Endometrial microvascular endothelial cells (primary cell): ENCODE results near the gene ODAD4. TPM values are rescaled to one million over a fixed set of nuclear protein-coding genes. Genes with fewer than 3 reads are reported as not detected.
"Not testable (repeated sequence)": the region's sequence is repeated elsewhere in the genome, so short reads cannot be mapped to it uniquely, and the experiment has no call there.

Experiments
- in situ Hi-C: cut with HindIII; loops from 2 replicates; pipeline ENCODE4 v1.10.0; 2017; ENCODE audit warnings: low sequenced_read_pairs, low pct_unique_long_range_greater_than_20kb; ENCODE audit errors: inconsistent ontology term
- total RNA-seq: library from RNA; depleted of rRNA; stranded (reverse); fragments of >200 nt; gene quantifications from one replicate; pipeline ENCODE4 v1.2.3, GENCODE V29; 2015; ENCODE audit errors: inconsistent ontology term

The ODAD4 gene
- total RNA-seq, 1 donor from 2014 or later: not detected

DNA sequence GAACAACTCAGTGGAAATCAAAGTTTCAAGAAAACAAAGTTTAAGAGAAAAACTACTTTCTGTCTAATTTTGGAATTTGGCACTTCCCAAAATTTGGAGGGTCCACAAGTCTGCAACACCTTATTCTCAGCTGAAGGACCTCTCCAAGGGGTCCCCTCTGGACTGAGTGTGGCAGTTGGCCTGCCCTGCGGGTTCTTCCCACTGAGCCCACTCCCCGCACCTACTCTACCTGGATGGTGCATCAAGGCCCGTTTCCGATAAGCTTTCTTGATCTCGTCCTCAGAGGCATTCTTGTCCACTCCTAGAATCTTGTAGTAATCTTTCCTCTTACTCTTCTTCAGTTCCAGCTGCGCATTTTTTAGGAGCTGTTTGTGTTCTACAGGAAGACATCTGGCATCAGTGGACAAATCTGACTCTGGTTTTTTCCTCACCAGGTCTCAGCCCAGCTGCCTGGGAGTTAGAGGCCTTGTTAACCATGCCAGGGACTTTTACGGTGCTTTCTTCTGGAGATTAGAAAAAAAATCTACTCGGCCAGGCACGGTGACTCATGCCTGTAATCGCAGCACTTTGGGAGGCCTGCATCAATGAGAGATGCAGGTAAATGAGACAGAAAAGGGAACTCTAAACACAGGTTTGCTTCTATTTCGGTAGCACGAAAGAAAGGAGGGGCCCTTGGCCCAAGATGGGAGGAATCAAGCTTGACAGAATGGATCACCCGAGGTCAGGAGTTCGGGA is 51.8 kb downstream of the ODAD4 start:
- in situ Hi-C loops: no loop called here

DNA sequence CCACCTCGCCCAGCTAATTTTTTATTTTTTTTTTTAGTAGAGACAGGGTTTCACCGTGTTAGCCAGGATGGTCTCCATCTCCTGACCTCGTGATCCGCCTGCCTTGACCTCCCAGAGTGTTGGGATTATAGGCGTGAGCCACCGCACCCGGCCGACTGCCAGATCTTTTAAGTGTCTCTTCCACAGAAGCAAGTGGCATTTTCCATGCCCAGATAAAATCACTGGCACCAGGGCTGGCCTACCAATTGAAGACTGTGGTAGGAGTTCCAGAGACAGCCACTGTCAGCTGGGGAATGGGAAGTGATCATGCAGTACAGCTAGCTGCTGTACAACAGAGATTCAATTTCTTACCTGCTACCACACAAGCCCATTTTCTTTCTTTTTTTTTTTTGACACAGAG is 54.0 kb downstream of the ODAD4 start:
- in situ Hi-C loops: no loop called here

DNA sequence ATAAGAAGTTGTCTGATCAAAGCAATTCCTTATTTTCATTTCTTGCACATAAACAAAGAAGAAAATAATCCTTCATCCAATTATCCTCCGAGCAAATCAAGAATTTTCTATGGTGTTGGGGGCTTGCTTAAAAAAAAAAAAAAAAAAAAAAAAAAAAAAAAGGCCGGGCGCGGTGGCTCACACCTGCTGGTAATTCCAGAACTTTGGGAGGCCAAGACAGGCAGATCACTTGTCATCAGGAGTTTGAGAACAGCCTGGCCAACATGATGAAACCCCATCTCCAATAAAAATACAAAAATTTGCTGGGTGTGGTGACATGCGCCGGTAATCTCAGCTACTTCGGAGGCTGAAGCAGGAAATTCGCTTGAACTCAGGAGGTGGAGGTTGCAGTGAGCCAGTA is 55.5 kb downstream of the ODAD4 start:
- in situ Hi-C loops: no loop called here

DNA sequence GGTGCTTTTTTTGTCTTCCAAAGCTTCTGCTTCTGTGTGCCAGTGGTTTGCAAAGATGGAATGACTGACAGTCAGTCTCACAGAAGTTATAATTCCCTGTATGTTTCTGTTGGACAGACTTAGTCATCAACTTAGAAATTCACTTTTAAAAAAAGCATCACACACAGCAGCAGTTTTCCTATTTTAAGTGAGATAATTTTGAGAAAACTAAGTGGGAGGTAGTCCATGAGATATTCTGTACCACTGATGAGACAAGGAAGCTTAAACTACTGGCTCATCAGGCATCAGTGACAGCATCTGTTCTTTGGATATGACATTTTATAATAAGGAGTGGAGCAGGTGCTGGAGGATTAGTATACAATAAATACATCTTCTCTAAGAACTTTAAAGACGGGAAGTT is 56.2 kb downstream of the ODAD4 start:
- in situ Hi-C loops: no loop called here

DNA sequence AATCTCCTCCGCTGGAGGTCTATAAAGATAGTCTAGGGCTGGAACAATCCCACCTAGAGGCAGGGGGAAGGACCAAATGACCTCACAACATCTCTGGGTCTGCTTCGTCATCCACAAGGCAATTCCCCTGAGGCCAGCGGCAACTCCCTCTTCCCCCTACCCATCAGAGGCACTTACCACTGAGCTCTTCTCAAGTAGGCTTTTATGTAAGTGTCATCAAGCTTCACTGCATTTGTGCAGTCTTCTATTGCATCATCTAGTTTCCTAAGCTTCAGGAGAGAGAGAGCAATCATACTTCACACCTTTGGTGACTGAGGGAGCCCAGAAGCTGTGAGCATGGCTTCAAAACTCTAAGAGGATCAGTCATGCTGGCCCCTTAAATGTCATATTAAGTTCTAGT is 57.2 kb downstream of the ODAD4 start:
- in situ Hi-C loops: no loop called here

DNA sequence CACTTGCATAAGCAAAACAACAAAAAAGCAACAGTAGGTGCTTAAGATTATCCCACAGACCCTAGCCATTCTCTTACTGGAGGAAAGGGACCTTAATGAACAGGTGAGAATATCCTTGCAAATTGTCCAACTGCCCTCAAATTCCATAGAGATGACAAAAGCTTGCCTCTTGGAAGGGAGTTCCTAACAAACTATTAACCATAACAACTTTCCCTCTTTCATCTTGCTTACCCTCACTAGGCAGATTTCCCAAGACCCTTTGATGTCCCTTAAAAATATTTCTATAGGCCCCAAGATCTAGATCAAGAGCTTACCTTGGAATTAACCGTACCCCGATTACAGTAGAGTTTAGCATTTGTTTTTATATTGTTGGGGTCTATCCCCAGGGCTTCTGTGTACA is 58.0 kb downstream of the ODAD4 start:
- in situ Hi-C loops: no loop called here

DNA sequence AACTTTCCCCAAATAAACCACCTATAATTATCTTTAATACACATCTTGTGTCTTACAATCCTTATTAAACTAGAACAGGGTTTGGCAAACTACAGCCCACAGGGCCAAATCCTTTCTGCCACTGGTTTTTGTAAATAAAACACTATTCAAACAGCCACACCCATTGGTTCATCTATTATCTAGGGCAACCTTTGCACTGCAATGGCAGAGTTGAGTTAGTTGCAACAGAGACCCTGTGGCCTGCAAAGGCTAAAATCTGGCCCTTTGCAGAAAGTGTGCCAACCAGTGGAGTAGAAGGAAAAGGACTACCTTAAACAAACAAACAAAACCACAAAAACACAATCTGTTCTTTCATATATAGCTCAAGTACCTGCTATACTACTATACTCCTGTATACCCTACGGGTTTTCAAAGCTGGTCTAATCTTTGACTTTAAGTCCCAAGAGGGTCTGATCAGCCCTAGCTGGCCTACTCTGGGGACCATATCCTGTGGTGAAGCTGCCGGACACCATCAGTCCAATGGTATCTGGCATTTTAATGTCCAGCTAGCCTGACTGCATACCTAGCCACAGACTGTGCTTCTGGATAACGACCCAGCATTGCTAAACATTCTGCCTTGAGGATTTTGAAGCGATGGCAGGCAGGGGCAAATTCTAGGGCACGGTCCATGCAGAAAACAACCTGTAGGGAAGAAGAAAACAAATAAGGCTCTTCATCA is 59.4 kb downstream of the ODAD4 start:
- in situ Hi-C loops: no loop called here

DNA sequence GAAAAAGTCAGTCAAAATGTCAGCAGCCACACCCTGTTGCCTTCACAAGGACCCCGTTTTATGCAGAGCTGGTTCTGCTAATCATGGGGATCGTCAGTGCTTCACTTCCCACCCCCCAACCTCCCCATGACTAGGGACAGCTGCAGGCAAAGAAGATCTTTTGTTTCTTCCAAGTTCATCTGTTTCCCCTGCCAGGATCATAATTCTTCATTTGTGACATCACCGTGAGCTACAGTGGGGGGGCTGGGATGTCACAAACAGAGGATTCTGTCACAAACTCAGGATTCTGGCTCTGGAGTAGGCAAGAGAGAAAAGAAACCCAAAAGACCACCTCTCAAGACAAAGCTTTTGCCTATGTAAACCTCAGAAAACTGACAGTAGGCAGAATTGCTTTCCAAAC is 62.2 kb downstream of the ODAD4 start:
- in situ Hi-C loops: no loop called here

DNA sequence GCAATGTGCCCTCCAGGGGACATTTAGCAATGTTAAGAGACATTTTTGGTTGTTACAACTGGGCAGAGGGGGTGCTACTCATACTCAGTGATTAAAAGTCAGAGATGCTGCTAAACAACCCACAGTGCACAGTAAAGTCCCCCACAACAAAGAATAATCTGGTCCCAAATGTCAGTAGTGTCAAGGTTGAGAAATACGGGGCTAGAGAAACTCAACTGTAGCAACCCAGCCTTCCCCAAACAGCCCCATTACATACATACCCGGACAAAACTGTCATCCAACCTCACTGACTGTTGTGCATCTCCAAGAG is 66.4 kb downstream of the ODAD4 start:
- in situ Hi-C loops: no loop called here

DNA sequence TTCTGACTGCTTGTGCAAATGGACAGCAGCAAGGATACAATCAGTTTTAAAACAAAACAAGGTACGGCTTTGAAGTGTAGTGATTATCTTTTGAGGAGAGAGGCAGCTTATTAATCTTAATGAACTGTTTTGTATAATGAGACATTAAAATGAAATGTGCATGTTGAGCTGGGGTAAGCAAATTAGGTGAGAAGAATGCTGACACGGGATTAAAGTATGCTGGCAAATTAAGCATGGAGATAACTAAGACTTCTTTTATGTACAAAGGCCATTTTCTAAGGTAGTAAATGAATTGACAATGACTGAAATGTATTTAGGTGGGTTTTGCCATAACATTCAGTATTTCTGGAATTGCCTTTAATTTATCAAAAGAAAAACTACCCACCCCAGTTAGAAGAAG is 68.1 kb downstream of the ODAD4 start:
- in situ Hi-C loops: no loop called here

DNA sequence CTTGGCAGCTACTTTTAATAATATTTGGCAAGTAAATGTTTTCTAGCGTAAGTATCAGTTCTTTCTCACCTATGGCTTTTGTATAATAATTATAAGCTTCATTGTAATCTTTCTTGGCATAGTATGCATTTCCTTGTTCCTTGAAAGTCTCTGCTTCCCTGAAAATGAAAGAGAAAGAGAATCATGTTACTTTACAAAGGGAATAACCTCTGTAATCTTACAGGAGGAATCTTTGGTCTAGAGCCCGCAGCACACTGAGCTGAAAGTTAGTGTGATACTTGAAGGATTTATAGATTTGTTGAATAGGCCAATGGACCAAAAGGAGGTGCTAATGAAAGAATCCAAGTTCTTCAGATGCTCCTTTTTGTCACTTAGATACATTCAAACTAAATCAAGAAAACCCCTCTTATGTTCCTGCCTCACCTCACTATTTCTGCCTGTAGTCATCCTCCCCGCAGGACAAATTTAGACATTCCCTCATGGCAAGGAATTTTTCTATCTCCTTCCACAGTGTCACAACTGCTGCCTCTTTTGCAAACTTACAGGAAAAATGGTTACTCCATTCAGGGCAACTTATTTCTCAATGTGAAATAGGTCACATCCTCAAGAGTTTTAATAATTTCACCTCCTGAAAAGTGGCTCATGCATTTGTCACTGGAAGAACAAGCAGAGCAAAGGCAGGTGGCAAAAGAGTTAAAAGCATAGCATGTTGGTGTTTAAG is 70.2 kb downstream of the ODAD4 start:
- in situ Hi-C loops: no loop called here

DNA sequence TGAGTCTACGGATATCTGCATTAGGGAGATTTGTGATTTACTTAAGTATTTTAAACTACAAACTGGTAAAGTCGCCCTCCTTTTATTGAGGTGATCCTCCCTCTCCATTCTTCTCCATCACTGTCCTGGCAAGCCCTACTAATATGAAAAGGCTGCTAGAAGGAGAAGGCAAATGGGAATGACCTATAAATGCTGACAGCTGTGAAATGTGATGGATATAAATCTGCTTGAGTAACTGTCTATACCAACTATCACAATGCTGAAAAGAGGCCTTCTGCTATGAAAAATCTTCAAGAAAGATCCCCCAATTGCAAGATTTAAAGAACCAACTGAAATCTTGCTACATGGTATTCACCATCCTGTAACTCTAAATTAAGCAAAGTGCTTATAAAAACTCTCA is 71.3 kb downstream of the ODAD4 start:
- in situ Hi-C loops: no loop called here

DNA sequence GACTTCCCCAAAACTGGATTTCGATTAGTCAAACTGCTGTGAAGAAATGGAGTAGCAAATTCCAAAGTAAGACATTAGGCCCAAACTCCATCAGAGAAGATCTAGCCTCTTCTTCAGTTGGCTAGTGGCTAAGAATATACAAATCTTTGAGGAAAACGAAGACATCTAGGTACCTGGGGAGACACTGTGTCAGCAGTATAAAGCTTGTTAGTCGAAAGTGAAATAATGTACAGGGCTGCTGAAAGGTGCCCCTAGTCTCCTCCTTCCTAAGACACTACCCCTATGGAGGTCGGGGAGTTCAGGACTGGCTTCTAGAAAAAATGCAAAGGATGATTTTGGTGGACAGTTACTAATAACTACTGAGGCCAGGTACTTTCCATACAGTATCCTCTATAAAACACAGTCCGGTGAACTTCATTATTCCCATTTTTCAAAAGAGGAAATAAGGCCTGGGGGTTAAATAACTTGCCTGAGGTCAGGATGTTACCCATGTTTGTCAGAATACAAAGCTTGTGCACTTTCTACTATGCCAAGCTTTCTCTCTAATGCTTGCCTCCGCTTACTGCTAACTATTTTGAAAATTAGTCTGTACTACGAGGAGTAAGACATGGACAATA is 71.9 kb downstream of the ODAD4 start:
- in situ Hi-C loops: no loop called here

DNA sequence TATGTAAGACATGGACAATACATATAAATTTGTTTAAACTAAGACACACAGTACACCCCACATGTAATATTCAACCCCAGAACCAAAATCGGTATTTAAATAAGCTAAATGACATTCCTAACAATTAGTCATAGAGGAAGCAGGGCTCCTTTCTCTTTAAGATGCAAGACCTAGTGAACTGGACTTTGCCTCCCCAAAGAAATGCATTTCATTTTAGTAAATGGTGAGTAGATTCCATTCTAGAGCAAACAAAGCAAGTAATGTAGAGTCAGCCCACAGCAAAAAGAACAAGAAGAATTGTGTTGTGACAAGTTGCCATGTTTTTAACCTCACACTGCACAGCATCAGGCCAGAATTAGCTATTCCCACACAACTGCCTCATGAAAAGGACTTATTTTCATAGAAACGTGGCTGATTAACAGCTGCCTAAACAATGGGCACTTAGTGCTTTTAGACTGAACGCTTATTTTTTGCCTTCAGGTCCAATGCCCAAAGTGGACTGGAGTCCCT is 72.4 kb downstream of the ODAD4 start:
- in situ Hi-C loops: no loop called here

DNA sequence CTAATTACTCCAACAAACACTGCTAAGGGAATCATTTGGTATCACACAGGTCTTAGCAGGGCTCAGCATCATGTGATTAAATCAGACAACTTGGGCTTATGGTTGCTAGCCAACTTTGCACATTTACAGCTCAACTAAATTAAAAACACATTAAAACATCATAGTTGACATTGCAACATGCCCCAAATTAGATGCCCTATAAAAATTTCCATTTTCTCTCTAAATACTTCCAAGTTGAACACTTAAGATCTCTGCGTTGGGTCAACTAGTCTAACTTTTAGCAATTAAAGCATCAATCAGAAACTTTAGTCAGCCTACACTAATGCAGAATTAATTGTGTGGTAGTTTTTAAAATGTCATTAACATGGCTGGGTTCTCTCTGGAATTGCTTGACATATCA is 74.7 kb downstream of the ODAD4 start:
- in situ Hi-C loops: no loop called here

DNA sequence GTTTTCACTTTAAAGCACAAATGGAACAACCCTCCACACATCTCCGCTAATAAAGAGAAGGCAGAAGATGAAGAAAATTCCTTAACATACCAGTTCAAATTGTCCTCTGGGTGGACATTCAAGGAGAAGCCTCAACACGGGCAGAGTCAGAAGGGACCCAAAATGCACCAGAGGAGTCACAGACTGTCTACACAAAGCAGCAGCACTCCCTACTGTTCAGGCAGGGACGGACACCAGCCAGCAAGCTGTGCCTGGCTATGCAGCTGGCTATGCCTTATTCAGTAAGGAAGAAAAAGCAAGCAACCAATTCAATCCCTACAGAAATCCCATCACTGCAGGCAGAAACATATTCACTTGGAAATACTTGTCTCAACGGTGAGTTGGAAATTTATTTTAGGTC is 78.8 kb downstream of the ODAD4 start:
- in situ Hi-C loops: no loop called here

DNA sequence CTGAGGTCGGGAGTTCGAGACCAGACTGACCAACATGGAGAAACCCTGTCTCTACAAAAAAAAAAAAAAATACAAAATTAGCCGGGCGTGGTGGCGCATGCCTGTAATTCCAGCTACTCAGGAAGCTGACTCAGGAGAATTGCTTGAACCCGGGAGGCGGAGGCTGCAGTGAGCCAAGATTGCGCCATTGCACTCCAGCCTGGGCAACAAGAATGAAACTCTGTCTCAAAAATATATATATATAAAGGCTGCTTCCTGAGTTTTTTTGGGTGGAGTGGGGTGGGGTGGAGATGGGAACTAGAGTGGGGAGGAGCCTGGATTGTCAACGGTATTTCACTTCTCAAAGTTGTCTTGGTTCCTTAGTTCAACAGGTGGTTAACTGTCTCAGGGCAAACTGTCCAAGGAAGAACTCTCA is 79.9 kb downstream of the ODAD4 start:
- in situ Hi-C loops: not testable (repeated sequence)

DNA sequence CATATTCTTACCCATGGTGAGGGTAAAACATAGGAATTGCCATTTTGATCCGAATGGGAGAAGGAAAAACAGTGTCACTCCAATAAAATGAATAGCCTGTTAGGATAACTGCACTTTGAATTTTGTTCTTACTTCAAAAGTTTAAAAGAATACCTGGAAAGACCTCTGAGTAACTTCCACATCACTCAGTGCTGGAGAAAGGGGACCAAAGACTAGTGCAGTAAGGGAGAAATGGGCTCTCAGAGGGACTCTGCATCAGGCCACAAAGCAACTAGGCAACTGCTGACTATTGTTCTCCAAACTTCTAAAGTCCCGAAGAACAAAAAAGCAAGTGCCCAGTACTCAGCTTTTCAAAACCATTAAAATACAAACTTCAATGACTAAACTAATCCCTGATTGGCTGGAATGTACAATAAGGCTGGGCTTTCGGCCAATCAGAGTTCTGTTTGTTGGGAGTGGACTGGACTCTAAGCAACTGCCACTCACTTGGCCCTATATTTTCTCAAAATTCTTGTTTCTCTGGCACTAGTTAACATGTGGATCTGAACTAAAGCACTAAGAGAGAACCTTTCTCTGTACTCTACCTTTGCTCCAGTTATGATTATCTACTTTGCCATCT is 80.6 kb downstream of the ODAD4 start:
- in situ Hi-C loops: no loop called here

DNA sequence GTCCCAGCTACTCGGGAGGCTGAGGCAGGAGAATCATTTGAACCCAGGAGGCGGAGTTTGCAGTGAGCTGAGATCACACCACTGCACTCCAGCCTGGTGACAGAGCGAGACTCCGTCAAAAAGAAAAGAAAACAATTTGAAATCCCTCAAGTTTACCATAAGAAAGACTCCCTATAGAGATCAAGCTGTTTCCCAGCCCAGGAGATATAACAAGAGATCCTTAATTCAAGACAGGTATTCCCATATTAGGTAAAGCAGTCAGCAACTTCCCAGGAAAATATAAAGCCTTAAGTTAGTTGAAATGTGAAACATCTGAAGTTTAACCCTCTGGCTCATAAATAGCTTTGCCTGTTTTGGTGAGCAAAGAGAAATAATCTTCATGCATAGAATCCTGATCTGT is 81.9 kb downstream of the ODAD4 start:
- in situ Hi-C loops: not testable (repeated sequence)
